IPS DF 4.7 (cell line): ENCODE results near the gene MSMB.
"Not testable (repeated sequence)": the region's sequence is repeated elsewhere in the genome, so short reads cannot be mapped to it uniquely, and the experiment has no call there.

Experiments used
- DNase-seq: peaks from one replicate; pipeline ENCODE4 v3.0.0-alpha.2; 2013; ENCODE audit warnings: low spot score; ENCODE audit errors: extremely low read depth

MSMB gene

DNA sequence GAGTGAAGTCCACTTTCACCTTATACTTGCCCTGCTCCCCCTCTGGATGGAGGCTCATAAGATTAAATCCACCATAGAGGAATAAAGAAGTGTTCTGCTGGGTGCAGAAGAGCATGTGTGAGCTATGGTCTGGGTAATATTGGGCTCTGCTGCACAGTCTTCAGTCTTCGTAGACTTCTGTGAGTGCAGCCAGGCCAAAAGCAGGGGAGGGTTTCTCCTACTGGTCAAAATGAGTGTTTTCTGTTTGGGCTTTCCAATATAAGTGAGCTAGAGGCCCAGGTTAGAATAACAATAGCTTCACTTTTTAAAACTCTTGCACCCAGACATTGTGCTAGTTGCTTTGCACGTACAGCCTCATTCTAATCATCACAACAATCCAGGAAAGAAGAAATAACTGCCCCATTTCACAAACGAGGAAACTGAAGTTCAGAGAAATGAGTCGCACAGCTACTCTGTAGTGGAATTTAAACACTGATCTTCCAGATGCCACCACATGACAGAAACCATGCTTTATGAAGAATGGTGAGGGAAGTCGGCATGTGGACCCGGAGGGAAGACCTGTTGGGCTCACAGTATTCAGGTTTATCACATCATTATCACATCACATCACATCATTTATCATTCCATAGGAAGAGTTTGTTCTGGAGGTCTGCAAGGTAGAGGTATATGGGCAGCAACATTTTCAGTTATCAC is 23.8 kb upstream of the MSMB start:
- DNase-seq, result no peak

DNA sequence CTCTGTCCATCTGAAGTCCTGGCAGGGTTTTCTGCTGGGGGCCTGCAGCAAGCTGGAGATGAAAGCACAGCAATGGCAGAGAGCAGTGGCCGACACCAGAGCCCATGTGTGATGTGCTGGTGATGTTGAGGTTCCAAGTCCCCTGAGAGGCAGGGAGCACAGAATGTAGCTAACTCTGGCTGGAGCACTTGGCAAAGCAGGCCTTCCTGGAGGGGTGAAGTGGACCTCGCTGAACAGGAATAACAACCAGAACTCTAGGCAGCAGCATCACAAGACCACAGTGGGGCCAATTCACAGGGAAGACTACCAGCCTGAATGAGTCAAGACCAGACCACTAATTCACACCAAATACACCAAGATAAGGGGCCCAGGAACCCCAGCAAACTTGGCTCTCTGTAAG is 22.8 kb upstream of the MSMB start:
- no peak for DNase-seq

DNA sequence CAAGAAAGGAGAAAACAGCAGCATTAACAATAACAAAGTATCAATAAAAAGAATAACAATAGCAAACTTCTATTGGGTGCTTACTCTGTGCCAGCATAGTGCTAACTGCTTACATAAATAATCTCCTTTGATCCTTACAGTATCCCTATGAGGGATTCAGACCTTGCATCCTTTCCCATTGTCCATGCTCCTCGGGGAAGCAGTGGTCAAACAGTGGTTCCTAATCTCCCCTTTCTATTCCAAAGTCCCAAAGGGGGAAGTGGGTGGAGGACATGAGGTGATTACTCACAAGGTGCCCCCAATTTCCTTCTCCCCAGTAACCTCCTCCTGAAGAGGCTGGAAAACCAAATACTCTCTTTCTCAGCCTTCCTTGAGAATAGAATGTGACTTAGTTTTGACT is 22.0 kb upstream of the MSMB start:
- no peak for DNase-seq

DNA sequence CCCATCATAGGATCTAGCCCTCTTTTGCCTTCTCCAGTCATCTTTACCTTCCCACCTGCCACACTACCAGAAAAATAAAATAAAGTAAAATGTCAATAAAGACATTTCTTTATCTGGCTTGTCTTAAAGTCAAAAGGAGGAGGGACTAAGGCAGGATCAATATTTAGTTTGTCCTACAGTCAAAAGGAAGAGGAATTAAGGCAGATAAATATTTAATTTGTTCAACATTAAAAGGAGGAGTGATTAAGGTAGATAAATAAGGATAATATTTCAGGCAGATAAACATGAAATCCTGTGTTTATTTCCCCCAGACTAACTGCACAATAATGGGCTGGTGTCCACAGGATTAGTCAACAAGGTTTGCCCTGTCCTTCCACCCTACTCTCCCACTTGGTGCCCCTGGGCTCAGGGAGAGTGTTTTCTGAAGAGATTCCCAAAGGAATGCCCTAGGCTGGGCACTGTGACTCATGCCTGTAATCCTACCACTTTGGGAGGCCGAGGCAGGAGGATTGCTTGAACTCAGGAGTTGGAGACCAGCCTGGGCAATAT is 18.3 kb upstream of the MSMB start:
- DNase-seq, result no peak

DNA sequence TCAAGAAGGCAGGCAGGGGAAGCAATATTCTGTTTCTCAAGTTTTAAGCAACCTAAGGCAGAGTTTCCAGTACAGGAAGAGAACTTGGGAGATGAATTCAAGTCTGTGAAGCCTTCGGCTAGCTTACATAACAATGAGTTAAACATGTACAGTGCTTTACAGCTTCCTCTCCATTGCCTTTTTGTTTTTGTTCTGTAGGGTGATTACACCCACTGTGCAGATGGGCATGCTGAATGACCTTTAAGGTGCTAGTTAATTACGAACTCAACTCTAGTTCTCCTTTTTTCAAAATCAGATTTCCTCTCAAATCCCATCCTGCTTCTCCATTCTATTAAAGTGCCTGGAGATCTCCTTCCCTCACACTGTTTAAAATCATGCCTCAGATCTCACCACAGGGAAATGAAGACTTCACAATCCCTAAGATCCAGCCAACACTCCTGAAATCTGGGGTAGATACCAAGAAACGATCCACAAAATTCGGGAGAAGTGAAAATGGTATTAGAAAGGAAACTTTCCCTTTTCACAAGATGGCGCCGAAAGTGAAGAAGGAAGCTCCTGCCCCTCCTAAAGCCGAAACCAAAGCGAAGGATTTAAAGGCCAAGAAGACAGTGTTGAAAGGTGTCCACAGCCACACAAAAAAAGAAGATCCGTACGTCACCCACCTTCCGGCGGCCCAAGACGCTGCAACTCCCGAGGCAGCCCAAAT is 16.8 kb upstream of the MSMB start:
- DNase-seq, result no peak

DNA sequence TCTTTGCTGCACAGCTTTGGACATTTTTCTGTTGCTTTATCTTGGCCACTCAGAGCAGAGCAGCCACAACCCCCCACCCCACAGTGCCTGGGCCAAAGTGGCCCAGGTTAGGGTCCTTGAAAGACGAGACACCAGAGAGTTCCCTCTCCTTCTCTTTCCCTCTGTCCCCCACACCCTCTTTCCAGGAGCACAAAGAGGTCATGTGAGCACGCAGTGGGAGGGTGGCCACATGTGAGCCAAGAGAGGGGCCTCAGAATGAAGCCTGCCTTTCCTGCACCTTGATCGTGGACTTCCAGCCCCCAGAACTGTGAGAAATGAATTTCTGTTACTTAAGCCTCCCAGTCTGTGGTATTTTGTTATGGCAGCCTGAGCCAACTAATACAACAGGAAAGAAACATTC is 14.6 kb upstream of the MSMB start:
- no peak for DNase-seq

DNA sequence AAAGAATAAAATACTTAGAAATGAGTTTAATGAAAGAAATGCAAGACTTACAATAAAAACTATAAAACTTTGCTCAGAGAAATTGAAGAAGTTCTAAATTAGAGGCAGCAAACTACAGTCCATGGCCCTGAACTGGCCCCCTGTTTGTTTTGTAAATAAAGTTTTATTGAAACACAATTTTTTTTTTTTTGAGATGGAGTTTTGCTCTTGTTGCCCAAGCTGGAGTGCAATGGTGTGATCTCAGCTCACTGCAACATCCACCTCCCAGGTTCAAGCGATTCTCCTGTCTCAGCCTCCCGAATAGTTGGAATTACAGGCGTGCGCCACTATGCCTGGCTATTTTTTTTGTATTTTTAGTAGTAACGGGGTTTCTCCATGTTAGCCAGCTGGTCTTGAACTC is 11.9 kb upstream of the MSMB start:
- DNase-seq, result not testable (repeated sequence)

DNA sequence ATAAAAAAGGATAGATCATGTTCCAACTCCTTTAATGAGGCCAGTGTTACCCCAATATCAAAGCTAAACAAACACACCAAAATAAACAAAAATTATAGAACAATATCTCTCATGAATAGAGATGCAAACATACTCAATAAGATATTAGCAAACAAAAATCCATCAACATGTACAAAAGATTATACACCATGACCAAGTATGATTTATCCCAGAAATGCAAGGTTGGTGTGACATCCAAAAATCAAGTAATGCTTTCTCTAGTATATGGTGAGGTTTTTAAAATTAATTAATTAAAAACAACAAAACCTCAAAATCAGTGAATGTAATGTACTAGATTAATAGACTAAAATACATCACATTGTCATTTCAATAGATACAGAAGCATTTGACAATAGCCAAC is 11.0 kb upstream of the MSMB start:
- DNase-seq, result no peak

DNA sequence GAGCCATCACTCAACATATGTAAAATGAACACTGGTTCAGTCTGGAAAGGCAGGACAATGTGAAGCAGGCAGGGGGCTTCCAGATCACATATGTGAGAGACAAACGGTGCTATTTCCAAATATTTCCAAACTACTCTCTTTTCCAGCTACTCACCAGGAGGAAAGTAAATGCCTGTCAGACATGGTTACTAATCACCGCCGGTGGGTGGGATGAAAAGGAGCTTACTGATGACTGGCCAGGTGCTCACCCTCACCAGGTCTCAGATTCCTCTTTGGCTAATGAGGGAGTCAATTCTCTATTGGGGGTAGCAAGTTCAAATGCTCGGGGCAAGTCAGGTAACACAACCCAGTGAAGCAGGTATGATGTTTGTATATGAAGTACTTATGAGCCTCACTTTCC is 9.7 kb upstream of the MSMB start:
- DNase-seq, result no peak

DNA sequence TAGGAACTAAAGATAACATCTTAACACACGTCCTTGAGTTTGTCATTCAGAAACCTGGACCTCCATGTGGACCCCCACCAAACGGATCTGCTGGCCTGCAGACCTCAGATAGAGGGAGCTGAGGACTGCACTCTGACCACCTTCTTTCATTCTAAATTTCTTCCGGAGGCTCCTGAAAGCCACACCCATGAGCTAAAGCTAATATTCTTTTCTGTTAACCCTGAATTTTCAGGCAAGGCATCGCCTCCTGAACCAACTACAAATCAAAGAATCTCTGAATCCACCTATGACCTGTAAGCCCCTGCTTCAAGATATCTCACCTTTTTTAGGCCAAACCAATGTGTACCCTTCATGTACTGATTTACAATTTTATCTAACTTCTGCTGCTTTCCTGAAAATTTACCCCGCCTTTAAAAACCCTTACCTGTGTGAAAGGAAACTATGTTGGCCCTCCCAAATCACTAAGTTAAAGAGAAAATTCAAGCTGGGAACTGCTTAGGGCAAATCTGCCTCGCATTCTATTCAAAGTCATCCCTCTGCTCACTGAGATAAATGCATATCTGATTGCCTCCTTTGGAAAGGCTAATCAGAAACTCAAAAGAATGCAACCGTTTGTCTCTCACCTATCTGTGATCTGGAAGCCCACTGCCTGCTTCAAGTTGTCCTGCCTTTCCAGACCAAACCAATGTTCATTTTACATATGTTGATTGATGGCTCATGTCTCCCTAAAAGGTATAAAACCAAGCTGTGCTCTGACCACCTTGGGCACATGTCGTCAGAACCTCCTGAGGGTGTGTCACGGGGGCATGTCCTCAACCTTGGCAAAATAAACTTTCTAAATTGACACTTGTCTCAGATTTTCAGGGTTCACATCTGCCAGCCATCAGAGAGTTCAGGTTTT is 7.7 kb upstream of the MSMB start:
- no peak for DNase-seq

DNA sequence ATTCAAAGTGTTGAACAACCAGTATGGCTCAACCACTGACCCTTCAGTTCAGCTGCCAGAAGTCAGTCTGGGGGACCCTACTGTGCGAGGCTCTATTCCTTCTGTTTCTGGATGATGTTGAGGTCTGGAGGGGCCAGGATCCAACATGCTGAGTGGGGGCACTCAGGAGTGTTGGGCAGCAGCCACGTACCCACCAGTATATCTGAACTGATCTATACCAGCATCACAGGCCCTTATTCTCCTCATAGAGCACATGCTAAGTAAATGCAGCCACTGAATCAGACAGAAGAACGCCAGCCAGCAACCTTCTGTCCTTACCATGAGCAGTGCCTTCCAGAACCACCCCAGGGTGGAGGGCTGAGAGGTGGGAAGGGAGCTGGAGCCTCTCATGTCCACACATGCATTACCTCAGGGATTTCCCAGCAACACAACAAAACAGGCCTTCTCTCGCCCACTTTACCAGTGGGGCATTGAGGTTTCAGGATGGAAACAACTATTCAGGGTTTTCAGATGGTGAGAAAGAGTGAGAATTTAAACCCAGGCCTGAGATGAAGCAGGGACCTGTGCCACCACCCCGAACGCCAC is 6.8 kb upstream of the MSMB start:
- no peak for DNase-seq

DNA sequence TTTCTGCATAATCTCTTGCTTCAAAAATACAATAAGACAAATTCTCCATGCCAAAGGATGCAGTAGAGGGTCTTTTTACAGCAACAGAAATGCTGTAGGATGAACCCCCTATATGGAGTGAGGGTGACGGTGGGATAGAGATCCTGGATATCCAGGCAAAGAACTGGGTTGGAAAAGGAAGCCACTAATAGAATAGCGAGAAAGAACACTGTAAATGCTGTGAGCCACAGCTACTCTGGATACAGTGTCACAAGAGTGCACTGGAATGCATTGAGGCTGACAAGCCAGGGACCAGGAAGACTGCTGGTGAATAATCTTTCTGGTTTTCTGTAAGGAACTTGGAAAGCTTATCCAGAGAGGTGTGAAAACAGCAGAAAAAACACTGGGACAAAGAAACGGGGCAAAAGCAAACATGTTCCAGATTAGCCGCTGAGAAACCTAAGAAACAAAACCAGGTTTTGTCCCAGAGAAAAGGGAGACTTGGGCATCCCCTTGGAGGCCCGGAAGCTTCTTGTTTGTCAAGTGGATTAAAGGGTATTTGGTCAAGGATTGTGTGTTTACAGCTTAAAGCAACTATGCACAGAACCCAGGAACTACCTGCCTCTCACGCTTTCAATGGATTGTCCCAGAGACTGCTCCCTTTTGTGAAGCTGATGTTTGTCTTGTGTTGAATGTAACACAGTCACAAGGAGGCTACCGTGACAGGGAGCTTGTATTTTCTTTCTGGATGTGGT is 6.2 kb upstream of the MSMB start:
- no peak for DNase-seq

DNA sequence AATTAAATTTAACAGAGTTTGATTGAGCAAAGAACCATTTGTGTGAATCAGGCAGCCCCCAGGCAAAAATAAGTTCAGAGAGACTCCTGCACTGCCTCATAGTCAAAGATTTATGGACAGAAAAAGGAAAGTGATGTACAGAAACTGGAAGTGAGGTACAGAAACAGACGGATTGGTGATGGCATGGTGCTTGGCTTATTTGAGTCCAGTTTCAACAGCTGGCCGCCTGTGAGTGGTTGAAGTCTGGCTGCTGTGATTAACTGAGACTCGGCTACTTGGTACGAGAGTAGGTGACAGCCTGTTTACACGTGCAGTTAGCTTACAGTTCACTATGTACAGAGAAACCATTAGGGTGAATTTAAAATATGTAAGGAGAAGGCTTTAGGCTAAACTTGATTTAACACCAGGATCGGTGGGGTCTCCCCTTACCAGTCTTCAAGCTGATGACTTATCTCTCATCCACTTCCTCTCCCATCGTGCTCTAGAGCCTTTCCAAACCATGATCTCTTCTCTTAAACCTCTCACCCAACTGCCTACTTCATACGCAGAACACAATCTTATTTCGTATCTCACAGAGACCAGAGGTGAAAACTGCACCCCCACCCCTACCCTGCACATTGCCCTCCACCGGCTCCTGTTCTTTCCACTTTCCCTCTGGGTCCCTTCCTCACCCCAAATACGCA is 5.0 kb upstream of the MSMB start:
- no peak for DNase-seq

DNA sequence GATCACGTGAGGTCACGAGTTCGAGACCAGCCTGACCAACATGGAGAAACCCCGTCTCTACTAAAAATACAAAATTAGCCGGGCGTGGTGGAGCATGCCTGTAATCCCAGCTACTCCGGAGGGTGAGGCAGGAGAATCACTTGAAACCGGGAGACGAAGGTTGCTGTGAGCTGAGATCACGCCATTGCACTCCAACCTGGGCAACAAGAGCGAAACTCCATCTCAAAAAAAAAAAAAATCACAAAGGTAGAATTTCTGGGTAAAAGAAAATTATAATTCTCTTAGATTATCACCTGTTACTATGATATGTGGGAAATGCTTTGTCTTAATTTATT is 3.4 kb upstream of the MSMB start:
- DNase-seq, result not testable (repeated sequence)

DNA sequence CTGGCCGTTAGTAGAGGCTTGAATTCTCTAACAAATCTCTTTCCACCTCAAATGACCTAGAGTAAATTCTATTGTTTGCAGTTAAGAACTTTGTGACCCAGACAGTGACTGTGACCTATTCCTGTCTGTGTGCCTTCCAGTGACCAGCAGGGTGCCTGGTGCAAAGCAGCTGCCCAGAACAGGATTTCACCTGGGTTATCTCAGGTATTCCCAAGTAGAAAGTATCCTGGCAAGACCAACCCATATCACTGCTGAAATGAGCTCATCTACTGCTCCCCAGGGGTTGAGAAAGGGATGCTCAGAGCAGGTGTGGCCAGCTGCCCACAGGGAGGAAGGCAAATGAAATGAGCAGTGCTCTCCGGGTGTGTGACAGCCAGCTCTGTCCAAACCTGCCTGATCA is 2.1 kb upstream of the MSMB start:
- no peak for DNase-seq

DNA sequence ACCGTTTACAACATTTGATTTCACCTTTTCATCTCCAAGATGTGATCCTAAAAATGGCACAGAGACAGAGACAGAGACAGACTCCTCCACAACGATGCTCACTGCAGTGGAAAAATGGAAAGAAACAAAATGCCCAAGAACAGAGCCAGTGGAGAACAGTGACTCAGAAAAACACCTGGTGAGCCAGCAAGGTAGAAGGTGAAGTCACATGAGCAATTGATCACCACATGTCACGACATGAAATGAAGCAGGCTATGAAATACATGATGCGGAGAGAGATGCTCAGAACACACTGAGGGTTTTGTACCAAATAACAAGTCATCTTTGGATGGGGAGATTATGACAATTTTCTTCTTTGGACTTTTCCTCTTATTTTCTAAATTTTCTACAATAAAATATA is 3.5 kb downstream of the MSMB start:
- no peak for DNase-seq

DNA sequence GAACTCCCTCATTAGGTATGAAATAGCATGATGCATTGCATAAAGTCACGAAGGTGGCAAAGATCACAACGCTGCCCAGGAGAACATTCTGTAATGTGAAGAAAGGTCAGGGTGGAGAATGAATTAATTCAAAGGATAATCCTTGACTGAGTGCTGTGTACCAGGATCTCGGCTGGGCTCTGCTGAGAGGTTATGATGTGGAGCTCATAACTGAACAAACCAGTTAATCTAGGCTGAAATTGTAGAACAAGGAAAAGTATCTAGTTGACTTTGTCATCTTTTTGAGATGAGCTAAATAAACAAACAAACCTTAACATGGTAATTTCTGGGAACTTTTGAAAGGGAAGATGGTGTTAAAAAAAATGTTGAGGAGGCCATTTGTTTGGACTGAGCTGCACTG is 6.1 kb downstream of the MSMB start:
- DNase-seq, result no peak

DNA sequence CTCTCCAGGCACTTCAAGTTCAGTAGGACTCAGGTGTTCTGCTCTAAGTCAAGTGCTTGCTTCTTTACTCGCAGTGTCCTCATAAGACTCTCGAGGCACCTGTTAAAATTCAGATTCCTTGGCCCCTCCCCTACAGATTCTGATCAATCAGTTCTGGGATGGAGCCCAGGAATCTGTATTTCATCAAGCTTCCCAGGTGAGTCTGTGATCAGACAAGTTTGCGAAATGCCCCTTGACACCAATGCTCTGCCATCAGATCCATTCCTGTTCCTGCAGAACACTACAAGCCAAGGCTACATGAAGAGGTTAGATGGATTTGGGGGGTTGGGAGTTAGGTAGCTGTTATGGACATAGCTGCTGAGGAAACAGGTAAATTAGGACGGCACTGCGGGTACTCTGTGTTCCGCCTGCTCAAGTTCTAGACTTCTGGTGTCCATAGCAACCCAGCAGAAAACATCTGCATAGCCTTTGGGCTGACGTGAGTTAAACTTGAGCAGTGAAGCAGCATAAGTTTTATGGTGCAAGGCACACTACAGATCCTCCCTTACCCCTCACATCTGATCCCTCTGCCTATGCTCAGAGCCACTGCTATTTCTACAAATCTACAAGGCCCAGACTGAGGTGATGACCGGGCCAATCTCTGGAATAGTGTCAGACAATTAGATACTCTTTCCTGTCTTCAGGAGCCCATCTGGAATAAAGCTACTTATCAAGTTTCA is 8.8 kb downstream of the MSMB start:
- DNase-seq, result no peak

DNA sequence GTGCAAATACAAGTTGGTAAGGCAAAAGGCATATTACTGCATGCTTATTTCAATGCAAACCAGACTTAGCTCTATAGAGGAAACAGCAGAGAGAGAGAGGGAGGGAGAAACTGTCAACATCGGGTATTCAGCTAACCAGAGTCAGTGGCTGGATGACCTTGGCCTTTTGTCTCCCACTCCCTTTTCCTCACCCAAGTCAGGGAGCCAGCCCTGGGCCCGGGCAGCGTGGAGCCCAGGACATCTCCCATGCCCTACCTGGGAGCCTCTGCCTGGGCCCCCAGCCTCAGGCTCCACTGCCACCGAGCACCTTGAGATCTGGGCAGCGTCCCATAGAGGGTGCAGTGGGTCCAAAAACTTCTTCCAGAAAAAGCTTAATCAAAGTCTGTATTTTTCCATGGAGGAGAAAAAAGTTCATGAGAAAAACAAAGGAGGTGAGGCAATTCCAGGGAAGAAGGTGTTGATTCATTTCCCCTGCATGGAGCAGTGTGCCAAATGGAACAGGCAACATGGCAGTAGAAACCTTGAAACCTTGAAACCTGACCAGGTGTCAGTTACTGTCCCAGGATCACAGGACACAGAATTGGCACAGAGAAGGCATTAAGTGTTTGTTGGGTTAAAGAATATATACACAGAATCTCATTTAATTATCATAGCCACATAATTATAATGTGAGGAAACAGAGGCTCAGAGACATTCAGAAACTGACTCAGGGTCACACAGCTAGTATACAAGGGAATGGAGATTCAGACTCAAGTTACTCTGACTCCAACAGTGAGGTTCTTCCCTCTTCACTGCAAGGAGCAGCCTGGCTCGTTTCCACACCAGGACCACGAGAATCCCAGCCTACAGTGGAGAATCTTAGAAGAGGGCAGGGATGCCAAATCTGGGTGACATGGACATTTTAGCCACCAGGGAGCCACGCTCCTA is 9.9 kb downstream of the MSMB start:
- no peak for DNase-seq
